HepG2 (cell line): ENCODE results near the gene TTLL8. TPM values are rescaled to one million over a fixed set of nuclear protein-coding genes. Genes with fewer than 3 reads are reported as not detected.
A peak's percentile ranks its signal among the peaks of the same experiment; 100 is the strongest.

Experiments used
- CSRNP1 ChIP-seq: sonication (generic); formaldehyde crosslinking; IDR thresholded peaks from 2 replicates; pipeline ENCODE4 v1.8.1; 2023; ENCODE audit warnings: mild to moderate bottlenecking, missing genetic modification reagents
- GATAD1 ChIP-seq: IDR thresholded peaks from 2 replicates; pipeline ENCODE4 v1.6.1; 2016; ENCODE audit warnings: missing genetic modification reagents, missing compliant biosample characterization
- GATAD2A ChIP-seq: IDR thresholded peaks from 2 replicates; pipeline ENCODE4 v1.6.1; 2016
- HMGXB4 ChIP-seq, 2 experiments: sonication (generic) in 1 of 2; formaldehyde crosslinking in 1 of 2; IDR thresholded peaks; 2 replicates each; pipeline versions ENCODE4 v1.4.0 to v1.6.1; 2018 to 2020; ENCODE audit warnings: missing genetic modification reagents in 2 of 2, borderline replicate concordance in 1 of 2, low read depth in 1 of 2, mild to moderate bottlenecking in 1 of 2, missing biosample characterization in 1 of 2
- LCORL ChIP-seq, 2 experiments: fragments of 450-650 bp in 1 of 2; sonication (generic) in 1 of 2; formaldehyde crosslinking in 1 of 2; IDR thresholded peaks; 2 replicates each; pipeline versions ENCODE4 v1.5.0 to v1.6.1; 2017 to 2020; ENCODE audit warnings: antibody characterized with exemption in 1 of 2, missing genetic modification reagents in 1 of 2
- MAFG ChIP-seq: sonication (generic); formaldehyde crosslinking; IDR thresholded peaks from 2 replicates; pipeline ENCODE4 v1.5.1; 2020; ENCODE audit warnings: mild to moderate bottlenecking, missing genetic modification reagents
- MATR3 ChIP-seq: sonication (generic); formaldehyde crosslinking; IDR thresholded peaks from 2 replicates; pipeline ENCODE4 v1.4.0; 2020; ENCODE audit warnings: missing genetic modification reagents
- NCOA5 ChIP-seq: sonication (generic); formaldehyde crosslinking; IDR thresholded peaks from 2 replicates; pipeline ENCODE4 v1.4.0; 2020; ENCODE audit warnings: missing genetic modification reagents
- PHF5A ChIP-seq: IDR thresholded peaks from one replicate; pipeline ENCODE4 v1.6.1; 2018; ENCODE audit warnings: low read depth, missing genetic modification reagents; ENCODE audit not compliant: unreplicated experiment
- POLR2AphosphoS2 ChIP-seq: IDR thresholded peaks from 2 replicates; pipeline ENCODE4 v1.6.1; 2011; ENCODE audit warnings: low read depth, low read length, improper control_type of control experiment
- REL ChIP-seq: sonication (generic); formaldehyde crosslinking; conservative IDR thresholded peaks from 2 replicates; pipeline ENCODE4 v1.8.0; 2022; ENCODE audit warnings: mild to moderate bottlenecking, missing genetic modification reagents, moderate library complexity
- TOE1 ChIP-seq: sonication (generic); formaldehyde crosslinking; IDR thresholded peaks from 2 replicates; pipeline ENCODE4 v1.4.0; 2020; ENCODE audit warnings: mild to moderate bottlenecking, missing genetic modification reagents
- ZFP1 ChIP-seq: IDR thresholded peaks from 2 replicates; pipeline ENCODE4 v1.6.1; 2016
- ZFP91 ChIP-seq: sonication (generic); formaldehyde crosslinking; IDR thresholded peaks from 2 replicates; pipeline ENCODE4 v1.9.0; 2022; ENCODE audit warnings: missing genetic modification reagents, mild to moderate bottlenecking, borderline replicate concordance
- ZKSCAN5 ChIP-seq: sonication (generic); formaldehyde crosslinking; IDR thresholded peaks from 2 replicates; pipeline ENCODE4 v1.5.1; 2020; ENCODE audit warnings: mild to moderate bottlenecking, missing genetic modification reagents
- ZNF224 ChIP-seq: sonication (generic); formaldehyde crosslinking; IDR thresholded peaks from 2 replicates; pipeline ENCODE4 v1.5.0; 2020; ENCODE audit warnings: mild to moderate bottlenecking, missing genetic modification reagents
- ZNF256 ChIP-seq: sonication (generic); formaldehyde crosslinking; conservative IDR thresholded peaks from 2 replicates; pipeline ENCODE4 v1.4.0; 2020; ENCODE audit warnings: missing genetic modification reagents
- ZNF362 ChIP-seq: sonication (generic); formaldehyde crosslinking; IDR thresholded peaks from 2 replicates; pipeline ENCODE4 v1.4.0; 2020; ENCODE audit warnings: missing genetic modification reagents, mild to moderate bottlenecking, borderline replicate concordance
- ZNF44 ChIP-seq: sonication (generic); formaldehyde crosslinking; IDR thresholded peaks from 2 replicates; pipeline ENCODE4 v1.5.1; 2020; ENCODE audit warnings: mild to moderate bottlenecking, missing genetic modification reagents
- ZNF451 ChIP-seq: sonication (generic); formaldehyde crosslinking; IDR thresholded peaks from 2 replicates; pipeline ENCODE4 v1.5.0; 2020; ENCODE audit warnings: mild to moderate bottlenecking, missing genetic modification reagents
- ZNF597 ChIP-seq: sonication (generic); formaldehyde crosslinking; IDR thresholded peaks from 2 replicates; pipeline ENCODE4 v1.5.0; 2020; ENCODE audit warnings: missing genetic modification reagents
- ZNF749 ChIP-seq: sonication (generic); formaldehyde crosslinking; IDR thresholded peaks from 2 replicates; pipeline ENCODE4 v1.8.0; 2022; ENCODE audit warnings: mild to moderate bottlenecking, missing genetic modification reagents, moderate library complexity, borderline replicate concordance
- polyA plus RNA-seq, 8 experiments: library from polyadenylated mRNA; depleted of rRNA in 3 of 8; stranded (reverse) in 7 of 8; unstranded in 1 of 8; fragments of >200 nt; fragmentation: Illumina TruSeq in 4 of 8; extraction: Trizol in 4 of 8; gene quantifications; 2 replicates each; pipeline versions ENCODE4 v1.2.1 to v1.2.3, GENCODE V29; 2011 to 2016; ENCODE audit warnings: low read depth in 4 of 8, missing spikeins in 1 of 8, mixed read lengths in 1 of 8; ENCODE audit not compliant: insufficient read depth in 1 of 8
- total RNA-seq, 5 experiments: library from RNA; depleted of rRNA; stranded (reverse); fragments of >200 nt; fragmentation: Illumina TruSeq; extraction: Trizol; gene quantifications; 2 replicates each; pipeline ENCODE4 v1.2.3, GENCODE V29; 2016; ENCODE audit warnings: low read depth in 1 of 5

TTLL8 gene
- total and polyA plus RNA-seq, 2 of the 13 experiments (the other 11 are each of a cell fraction or from before 2014, with no cell fraction given), result not detected

- TF ChIP-seq MAFG (CRISPR knock-in tag), result no peak
- TF ChIP-seq GATAD1 (CRISPR knock-in tag), result no peak
- TF ChIP-seq ZNF451, result no peak
- no peak for TF ChIP-seq ZNF597 (CRISPR knock-in tag)
- TF ChIP-seq ZFP1 (CRISPR knock-in tag), result no peak
- no peak for TF ChIP-seq ZNF44
- TF ChIP-seq PHF5A, result no peak
- TF ChIP-seq GATAD2A (CRISPR knock-in tag), result no peak
- no peak for TF ChIP-seq CSRNP1
- TF ChIP-seq NCOA5 (CRISPR knock-in tag), result no peak
- no peak for TF ChIP-seq ZKSCAN5 (CRISPR knock-in tag)
- TF ChIP-seq TOE1 (CRISPR knock-in tag), result no peak
- no peak for TF ChIP-seq ZNF224 (CRISPR knock-in tag)
- TF ChIP-seq ZNF362, result no peak
- peak; percentile 31; the same call in 1 of the 2 replicates for TF ChIP-seq ZFP91 (CRISPR knock-in tag)
- TF ChIP-seq HMGXB4 (CRISPR knock-in tag; IDR thresholded peaks at IDR 0.05; ENCODE audit: borderline replicate concordance in 1 of 2, low read depth in 1 of 2), result 0 out of 4 replicates have a peak, but pooled peaks of 1 of the 2 experiments have one; percentile 56
- TF ChIP-seq ZNF256 (CRISPR knock-in tag), result no peak
- no peak for TF ChIP-seq REL (CRISPR knock-in tag)
- no peak for TF ChIP-seq POLR2AphosphoS2
- TF ChIP-seq MATR3 (CRISPR knock-in tag), result no peak
- TF ChIP-seq ZNF749, result no peak
- no peak for TF ChIP-seq LCORL (IDR thresholded peaks at IDR 0.05)
- TF ChIP-seq LCORL (CRISPR knock-in tag; IDR thresholded peaks at IDR 0.05), result peak; percentile 47; the same call in 1 of the 2 replicates
Observed at GRCh38 chr22:50030297-50031188, 27.6 kb downstream of the TTLL8 start (continued).
